SK-N-SH treated with all-trans-retinoic acid at 6 μM for 48 hours (cell line): ENCODE measurements around the gene PGP.

Experiments used
- ATAC-seq: fragments of 200-7000 bp; cut with Tn5 transposase; 3 replicates; pipeline ENCODE4 v1.9.1; 2020; ENCODE audit warnings: mild to moderate bottlenecking, moderate library complexity
- ARNTL ChIP-seq: fragments of 450-650 bp; formaldehyde crosslinking; IDR thresholded peaks from 2 replicates; pipeline ENCODE4 v1.5.0; 2020; ENCODE audit warnings: low read depth, mild to moderate bottlenecking, moderate library complexity, borderline replicate concordance
- BACH2 ChIP-seq: fragments of 250-450 bp; sonication (Bioruptor Pico); IDR thresholded peaks from 2 replicates; pipeline ENCODE4 v1.9.0; 2021; ENCODE audit warnings: mild to moderate bottlenecking, borderline replicate concordance
- CREB5 ChIP-seq: fragments of 250-450 bp; sonication (Bioruptor Pico); IDR thresholded peaks from 2 replicates; pipeline ENCODE4 v1.5.1; 2020; ENCODE audit warnings: low read depth, mild to moderate bottlenecking, moderate library complexity
- ESRRG ChIP-seq: fragments of 250-450 bp; sonication (Bioruptor Pico); IDR thresholded peaks from 2 replicates; pipeline ENCODE4 v1.6.1; 2021; ENCODE audit warnings: mild to moderate bottlenecking
- GLIS3 ChIP-seq: fragments of 250-450 bp; sonication (Bioruptor Pico); IDR thresholded peaks from 2 replicates; pipeline ENCODE4 v1.5.0; 2020; ENCODE audit warnings: mild to moderate bottlenecking, moderate library complexity
- ISL1 ChIP-seq: fragments of 250-450 bp; sonication (Bioruptor Pico); IDR thresholded peaks from 2 replicates; pipeline ENCODE4 v2.1.2; 2022; ENCODE audit warnings: mild to moderate bottlenecking, moderate library complexity
- OSR1 ChIP-seq: fragments of 250-450 bp; sonication (Bioruptor Pico); IDR thresholded peaks from 2 replicates; pipeline ENCODE4 v1.8.0; 2022; ENCODE audit warnings: moderate library complexity, mild to moderate bottlenecking, inconsistent platforms
- PATZ1 ChIP-seq: fragments of 250-450 bp; sonication (Bioruptor Pico); IDR thresholded peaks from 2 replicates; pipeline ENCODE4 v1.8.0; 2020; ENCODE audit warnings: mild to moderate bottlenecking, moderate library complexity, borderline replicate concordance
- PPARA ChIP-seq: fragments of 250-450 bp; sonication (Bioruptor Pico); IDR thresholded peaks from 2 replicates; pipeline ENCODE4 v1.5.0; 2020; ENCODE audit warnings: mild to moderate bottlenecking, borderline replicate concordance
- RARB ChIP-seq: fragments of 250-450 bp; sonication (Bioruptor Pico); IDR thresholded peaks from 2 replicates; pipeline ENCODE4 v1.8.0; 2021; ENCODE audit warnings: mild to moderate bottlenecking, moderate library complexity
- SNAI2 ChIP-seq: fragments of 250-450 bp; sonication (Bioruptor Pico); IDR thresholded peaks from 2 replicates; pipeline ENCODE4 v1.5.0; 2020; ENCODE audit warnings: mild to moderate bottlenecking, moderate library complexity
- TCF4 ChIP-seq: fragments of 250-450 bp; sonication (Bioruptor Pico); IDR thresholded peaks from 2 replicates; pipeline ENCODE4 v1.8.0; 2021; ENCODE audit warnings: mild to moderate bottlenecking, moderate library complexity, borderline replicate concordance
- TOX ChIP-seq: fragments of 250-450 bp; sonication (Bioruptor Pico); IDR thresholded peaks from 2 replicates; pipeline ENCODE4 v1.8.0; 2021; ENCODE audit warnings: mild to moderate bottlenecking, moderate library complexity, borderline replicate concordance
- ZC3H10 ChIP-seq: fragments of 250-450 bp; sonication (Bioruptor Pico); IDR thresholded peaks from 2 replicates; pipeline ENCODE4 v1.5.1; 2021; ENCODE audit warnings: mild to moderate bottlenecking, moderate library complexity
- ZFP3 ChIP-seq: fragments of 250-450 bp; sonication (Bioruptor Pico); IDR thresholded peaks from 2 replicates; pipeline ENCODE4 v1.5.0; 2020; ENCODE audit warnings: mild to moderate bottlenecking, moderate library complexity
- ZNF70 ChIP-seq: fragments of 450-650 bp; formaldehyde crosslinking; IDR thresholded peaks from 2 replicates; pipeline ENCODE4 v1.5.0; 2020; ENCODE audit warnings: mild to moderate bottlenecking, moderate library complexity
- ZNF8 ChIP-seq: fragments of 450-650 bp; formaldehyde crosslinking; IDR thresholded peaks from 2 replicates; pipeline ENCODE4 v1.5.0; 2020; ENCODE audit warnings: mild to moderate bottlenecking, moderate library complexity
- TF ChIP-seq, protein P1 (sequence below): fragments of 250-450 bp; sonication (Bioruptor Pico); IDR thresholded peaks from 2 replicates; pipeline ENCODE4 v1.5.1; 2021; ENCODE audit warnings: mild to moderate bottlenecking, moderate library complexity
- TF ChIP-seq, protein P2 (sequence below): fragments of 250-450 bp; sonication (Bioruptor Pico); IDR thresholded peaks from 2 replicates; pipeline ENCODE4 v1.5.0; 2020; ENCODE audit warnings: mild to moderate bottlenecking, moderate library complexity

PGP gene

GRCh38 chr16:2238150-2238837, 23.7 kb upstream of the PGP start:
- TF ChIP-seq ARNTL (CRISPR knock-in tag), result no peak
- no peak for TF ChIP-seq ZC3H10 (CRISPR knock-in tag)
- no peak for TF ChIP-seq ZFP3 (CRISPR knock-in tag)
- TF ChIP-seq GLIS3 (CRISPR knock-in tag), result no peak
- TF ChIP-seq TCF4 (CRISPR knock-in tag), result no peak
- TF ChIP-seq BACH2 (CRISPR knock-in tag), result no peak
- ATAC-seq, result no peak

- ATAC-seq, result no peak
- TF ChIP-seq OSR1 (CRISPR knock-in tag), result no peak
- no peak for TF ChIP-seq ARNTL (CRISPR knock-in tag)
- TF ChIP-seq TOX (CRISPR knock-in tag), result no peak
- TF ChIP-seq ISL1 (CRISPR knock-in tag), result no peak
- TF ChIP-seq TCF4 (CRISPR knock-in tag), result no peak
- no peak for TF ChIP-seq ZNF8 (CRISPR knock-in tag)
Measured at GRCh38 chr16:2237493-2238149, 23.0 kb upstream of the PGP start.

- no peak for ATAC-seq
- TF ChIP-seq, protein P1, sequence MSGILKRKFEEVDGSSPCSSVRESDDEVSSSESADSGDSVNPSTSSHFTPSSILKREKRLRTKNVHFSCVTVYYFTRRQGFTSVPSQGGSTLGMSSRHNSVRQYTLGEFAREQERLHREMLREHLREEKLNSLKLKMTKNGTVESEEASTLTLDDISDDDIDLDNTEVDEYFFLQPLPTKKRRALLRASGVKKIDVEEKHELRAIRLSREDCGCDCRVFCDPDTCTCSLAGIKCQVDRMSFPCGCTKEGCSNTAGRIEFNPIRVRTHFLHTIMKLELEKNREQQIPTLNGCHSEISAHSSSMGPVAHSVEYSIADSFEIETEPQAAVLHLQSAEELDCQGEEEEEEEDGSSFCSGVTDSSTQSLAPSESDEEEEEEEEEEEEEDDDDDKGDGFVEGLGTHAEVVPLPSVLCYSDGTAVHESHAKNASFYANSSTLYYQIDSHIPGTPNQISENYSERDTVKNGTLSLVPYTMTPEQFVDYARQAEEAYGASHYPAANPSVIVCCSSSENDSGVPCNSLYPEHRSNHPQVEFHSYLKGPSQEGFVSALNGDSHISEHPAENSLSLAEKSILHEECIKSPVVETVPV (CRISPR knock-in tag), result no peak
- TF ChIP-seq ZNF8 (CRISPR knock-in tag) (no peak), RARB (CRISPR knock-in tag) (no peak), CREB5 (no peak), SNAI2 (CRISPR knock-in tag) (no peak), ZNF70 (no peak), PATZ1 (CRISPR knock-in tag) (no peak), TCF4 (CRISPR knock-in tag) (no peak), PPARA (no peak), TOX (CRISPR knock-in tag) (no peak), ZFP3 (CRISPR knock-in tag) (no peak), ARNTL (CRISPR knock-in tag) (no peak), ESRRG (CRISPR knock-in tag) (no peak), OSR1 (CRISPR knock-in tag) (no peak)
- TF ChIP-seq, protein P2, sequence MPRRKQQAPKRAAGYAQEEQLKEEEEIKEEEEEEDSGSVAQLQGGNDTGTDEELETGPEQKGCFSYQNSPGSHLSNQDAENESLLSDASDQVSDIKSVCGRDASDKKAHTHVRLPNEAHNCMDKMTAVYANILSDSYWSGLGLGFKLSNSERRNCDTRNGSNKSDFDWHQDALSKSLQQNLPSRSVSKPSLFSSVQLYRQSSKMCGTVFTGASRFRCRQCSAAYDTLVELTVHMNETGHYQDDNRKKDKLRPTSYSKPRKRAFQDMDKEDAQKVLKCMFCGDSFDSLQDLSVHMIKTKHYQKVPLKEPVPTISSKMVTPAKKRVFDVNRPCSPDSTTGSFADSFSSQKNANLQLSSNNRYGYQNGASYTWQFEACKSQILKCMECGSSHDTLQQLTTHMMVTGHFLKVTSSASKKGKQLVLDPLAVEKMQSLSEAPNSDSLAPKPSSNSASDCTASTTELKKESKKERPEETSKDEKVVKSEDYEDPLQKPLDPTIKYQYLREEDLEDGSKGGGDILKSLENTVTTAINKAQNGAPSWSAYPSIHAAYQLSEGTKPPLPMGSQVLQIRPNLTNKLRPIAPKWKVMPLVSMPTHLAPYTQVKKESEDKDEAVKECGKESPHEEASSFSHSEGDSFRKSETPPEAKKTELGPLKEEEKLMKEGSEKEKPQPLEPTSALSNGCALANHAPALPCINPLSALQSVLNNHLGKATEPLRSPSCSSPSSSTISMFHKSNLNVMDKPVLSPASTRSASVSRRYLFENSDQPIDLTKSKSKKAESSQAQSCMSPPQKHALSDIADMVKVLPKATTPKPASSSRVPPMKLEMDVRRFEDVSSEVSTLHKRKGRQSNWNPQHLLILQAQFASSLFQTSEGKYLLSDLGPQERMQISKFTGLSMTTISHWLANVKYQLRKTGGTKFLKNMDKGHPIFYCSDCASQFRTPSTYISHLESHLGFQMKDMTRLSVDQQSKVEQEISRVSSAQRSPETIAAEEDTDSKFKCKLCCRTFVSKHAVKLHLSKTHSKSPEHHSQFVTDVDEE, result no peak
Measured at GRCh38 chr16:2237102-2237482, 22.5 kb upstream of the PGP start.
